HG02852 (cell line): ENCODE measurements around the gene CYSRT1.

Experiments
- ATAC-seq: cut with Tn5 transposase; IDR thresholded peaks from one replicate; pipeline ENCODE4 v1.9.1; 2021; ENCODE audit warnings: mild to moderate bottlenecking, moderate library complexity; ENCODE audit not compliant: unreplicated experiment

CYSRT1 gene, protein sequence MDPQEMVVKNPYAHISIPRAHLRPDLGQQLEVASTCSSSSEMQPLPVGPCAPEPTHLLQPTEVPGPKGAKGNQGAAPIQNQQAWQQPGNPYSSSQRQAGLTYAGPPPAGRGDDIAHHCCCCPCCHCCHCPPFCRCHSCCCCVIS

DNA sequence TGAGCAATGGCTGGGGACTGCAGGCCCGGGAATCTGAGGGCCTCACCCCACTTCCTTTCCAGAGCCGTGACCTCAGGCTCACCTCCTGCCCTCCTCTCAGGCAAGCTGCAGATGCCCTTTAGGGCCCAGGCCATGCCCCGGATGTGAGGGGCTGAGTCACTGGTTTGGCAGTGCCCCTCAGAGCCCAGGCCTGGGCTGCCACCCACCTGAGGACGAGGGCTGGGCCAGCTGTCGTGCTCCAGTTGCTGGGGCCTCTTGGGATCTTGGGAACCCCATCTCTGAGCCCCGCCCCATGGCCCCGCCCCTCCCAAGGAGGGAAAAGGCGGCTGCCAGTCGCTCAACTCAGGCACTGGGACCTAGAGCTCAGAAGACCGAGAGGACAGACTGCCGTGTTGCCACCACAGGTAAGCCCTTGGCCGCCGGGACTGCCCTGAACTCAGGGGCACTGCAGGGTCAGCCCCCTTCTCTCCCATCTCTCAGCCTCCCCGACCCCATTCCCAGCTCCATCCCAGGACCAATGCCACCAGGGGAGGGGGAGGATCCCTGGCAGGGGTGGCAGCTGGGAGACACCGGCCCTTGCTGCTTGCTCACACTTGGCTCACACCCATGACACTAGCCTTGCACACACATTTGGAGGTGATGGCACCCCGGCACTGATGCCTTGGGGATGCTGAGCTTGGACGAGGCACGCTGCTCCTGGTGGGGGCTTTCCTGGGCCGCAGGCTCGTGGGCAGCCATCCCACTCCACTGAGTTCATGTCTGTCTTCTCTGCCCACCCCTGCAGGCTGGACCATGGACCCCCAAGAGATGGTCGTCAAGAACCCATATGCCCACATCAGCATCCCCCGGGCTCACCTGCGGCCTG is at the start of gene CYSRT1:
CYSRT1 (plus strand) TSS at position 345 of the 865 bp plus-strand sequence; CDS start at position 793, 448 bp downstream.
- ATAC-seq: no peak

DNA sequence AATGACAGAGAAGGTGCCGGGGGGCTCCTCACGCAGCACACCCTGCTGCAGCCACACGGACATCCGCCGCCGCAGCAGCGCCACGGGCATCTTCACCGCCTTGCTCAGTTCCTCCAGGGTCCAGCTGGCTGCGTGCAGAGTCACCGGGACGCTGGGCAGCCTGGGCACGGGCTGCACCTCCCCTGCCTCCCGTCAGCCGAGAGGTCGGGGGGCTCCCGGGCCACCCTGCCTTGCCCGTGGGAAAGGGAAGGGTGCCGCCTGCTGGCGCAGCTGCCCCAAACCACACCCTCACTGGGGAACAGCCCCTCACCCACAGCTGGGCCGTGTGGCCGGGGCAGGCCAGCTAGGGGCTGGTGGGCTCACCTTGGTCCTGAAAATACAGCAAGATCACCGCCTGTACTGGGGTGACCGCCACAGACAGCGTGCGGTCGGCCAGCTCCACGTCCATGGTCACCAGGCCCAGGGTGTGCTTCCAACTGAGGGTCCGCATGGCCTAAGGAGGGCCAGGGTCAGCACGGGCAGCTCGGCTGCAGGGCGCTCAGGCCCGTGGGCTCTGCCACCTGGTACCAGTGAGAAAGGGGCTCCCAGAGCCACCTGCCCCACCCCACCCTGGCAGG is 49.5 kb upstream of the CYSRT1 start:
- ATAC-seq: no peak

DNA sequence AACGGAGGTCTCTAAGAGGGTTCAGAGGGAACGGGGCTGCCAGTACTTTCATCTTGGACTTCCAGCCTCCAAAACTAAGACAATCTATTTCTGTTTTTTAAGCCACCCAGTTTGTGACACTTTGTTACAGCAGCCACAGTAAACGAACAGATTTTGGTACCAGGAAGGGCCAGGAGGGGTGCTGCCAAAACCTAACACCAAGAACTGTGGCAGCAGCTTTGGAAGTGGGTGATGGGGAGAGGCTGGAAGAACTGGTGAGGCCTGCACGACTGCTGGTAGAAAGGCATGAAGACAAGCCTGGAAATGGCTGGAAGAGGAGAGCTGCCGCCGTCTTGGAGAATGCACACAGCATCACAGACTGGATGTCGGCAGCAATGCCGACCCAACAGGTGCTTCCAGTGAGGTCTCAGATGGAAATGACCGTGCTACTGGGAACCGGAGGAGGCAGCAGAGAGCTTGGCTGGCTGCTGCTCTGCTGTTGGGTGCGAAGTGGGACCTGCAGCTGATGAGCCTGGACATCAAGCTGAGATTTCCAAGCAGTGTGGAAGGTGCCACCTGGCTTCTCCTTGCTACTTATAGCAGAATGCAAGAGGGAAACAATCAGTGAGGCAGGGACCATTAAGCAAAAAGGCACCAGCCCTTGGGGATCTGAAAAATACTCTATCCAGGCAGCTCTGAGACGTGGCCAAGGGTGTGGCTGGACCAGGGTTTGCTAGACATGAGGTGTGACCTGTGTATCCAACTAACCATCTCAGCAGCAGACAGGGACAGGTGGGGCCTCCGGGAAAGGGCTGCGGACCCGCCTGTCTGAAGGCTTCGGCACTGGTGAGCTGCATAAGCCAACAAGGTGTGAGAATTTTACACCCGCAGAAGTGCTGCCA is 48.4 kb upstream of the CYSRT1 start:
- ATAC-seq: no peak

DNA sequence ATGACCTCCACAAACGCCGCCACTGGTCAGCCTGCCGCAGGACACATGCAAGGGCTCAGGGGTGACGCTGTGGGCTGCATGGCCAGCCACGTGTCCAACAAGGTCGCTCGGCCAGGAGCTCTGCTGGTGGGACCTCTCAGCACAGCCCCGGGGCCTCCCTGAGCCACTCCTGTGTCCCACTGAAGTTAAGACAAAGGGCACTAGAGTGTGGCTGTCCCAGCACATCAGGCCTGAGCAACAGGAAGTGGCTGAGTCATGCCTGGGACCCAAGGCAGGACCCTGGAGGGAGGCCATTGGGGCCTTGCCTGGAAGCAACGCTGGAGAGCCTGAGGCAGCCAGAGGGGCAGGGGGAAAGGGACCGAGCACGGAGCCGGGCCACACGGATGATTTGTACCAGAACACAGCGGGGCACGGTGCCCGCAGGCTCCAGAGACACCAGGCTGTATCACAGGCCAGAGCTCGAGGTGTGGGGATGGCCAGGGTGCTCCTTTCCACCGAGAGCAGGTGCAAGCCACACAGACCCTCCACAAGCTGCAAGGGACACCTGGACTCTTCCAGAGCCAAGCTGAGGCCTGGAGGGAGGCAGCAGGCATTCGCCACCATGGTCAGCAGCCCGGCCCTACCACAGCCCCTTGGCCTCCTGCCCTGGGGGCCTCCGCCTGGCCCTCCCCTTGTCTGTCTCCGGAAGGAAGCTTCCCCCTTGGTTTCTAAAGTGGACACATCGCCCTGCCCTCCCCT is 46.6 kb upstream of the CYSRT1 start:
- ATAC-seq: no peak

DNA sequence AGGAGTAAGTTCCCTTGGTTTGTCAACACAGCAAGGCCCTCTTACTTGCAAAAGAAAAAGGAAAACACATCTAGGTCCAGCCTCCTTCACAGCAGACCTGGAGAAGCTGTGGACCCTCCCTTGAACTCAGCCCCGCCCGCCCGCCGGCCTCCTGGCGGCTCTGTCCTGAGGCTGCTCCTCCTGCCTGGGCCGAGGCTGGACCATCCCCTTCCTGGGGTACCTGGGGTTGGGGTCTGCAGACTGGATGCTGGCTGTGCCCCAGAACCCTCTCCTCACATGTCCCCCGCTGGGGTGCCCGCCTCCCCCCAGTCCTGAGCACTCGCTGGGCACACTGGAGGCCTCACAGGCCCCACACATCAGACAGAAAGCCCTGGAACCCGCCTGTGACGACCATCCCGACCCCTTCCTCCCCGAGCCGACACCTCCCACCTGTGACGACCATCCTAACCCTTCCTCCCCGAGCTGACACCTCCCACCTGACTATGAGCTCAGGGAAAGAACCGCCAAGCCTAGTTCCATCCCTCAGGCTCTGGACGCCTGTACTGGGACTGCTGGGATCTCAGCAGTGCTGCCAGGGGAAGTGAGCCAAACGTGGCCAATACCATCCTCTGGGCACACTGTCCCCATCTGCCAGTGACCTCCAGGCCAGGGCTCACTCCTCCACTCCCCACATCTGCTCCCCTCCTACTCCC is 45.9 kb upstream of the CYSRT1 start:
- no peak for ATAC-seq

DNA sequence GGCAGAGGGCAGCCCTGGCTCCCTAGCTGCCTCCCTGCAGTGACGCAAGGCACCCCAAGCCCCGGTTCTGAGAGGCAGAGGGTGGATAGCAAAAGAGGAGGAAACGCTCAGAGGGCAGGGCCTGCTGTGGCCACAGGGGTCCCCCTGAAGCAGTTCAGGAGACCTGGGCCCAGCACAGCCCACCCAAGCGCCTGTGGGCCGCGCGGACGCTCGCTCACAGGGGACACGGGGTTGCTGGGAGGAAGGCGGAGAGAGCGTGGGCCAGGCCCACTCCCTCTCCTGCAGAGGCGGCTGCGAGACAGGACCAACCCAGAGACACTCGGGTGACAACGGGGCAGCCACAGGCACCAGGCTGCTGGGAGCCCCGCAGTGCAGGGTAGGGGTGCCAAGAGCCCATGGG is 45.2 kb upstream of the CYSRT1 start:
- no peak for ATAC-seq

DNA sequence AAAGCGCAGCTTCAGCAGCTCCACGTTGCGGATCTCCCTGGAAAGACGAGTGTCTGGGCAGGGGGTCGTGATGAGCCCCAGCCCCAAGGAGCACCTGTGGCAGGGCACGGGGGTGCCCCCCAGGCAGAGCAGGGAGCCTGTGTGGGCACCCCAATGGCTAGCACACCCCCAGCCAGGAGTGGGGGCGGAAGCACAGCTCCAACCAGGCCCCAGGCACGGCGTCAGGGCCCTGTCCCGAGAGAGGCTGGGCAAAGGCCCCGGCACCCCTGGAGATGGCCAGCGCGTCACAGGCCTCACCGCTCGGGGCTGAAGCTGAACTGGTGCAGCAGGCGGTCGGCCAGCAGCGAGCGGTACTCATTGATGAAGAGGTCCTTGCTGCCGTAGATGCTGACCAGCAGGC is 44.5 kb upstream of the CYSRT1 start:
- no peak for ATAC-seq

DNA sequence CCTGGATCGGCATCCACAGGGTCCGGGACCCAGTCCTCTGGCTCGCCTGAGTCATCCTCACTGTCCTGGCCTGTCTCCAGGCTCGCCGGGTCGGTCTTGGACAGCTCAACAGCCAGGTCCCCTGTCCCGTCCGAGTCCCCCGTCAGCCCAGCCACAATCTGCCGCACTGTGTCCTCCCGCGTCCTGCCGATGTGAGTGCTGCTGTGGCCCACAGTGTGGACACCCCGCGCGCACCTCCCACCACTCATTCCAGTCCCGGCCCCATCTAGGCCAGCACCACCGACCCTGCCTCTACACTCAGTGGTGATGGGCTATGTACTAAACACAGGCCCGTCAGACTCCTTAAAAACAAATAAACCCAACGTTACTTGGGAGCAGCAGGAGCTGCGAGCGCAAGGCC is 43.3 kb upstream of the CYSRT1 start:
- no peak for ATAC-seq

DNA sequence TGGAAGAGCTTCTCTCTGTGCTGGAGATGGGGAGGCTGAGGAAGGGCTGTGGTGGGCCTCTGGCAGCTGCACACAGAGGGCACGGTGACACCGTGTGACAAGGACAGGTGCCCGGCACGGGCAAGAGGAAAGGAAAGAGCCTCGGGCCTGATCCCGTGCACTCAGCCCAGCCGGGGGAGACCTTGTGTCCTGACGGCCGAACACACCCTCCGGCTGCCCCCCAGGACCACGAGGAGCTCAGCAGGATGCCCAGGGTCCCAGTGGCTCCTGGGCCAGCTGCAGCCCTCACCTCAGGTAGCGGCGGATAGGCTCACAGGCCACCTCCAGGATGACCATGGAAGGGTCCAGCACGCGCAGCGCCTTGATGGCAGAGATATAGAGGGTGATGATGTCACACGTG is 42.1 kb upstream of the CYSRT1 start:
- no peak for ATAC-seq

DNA sequence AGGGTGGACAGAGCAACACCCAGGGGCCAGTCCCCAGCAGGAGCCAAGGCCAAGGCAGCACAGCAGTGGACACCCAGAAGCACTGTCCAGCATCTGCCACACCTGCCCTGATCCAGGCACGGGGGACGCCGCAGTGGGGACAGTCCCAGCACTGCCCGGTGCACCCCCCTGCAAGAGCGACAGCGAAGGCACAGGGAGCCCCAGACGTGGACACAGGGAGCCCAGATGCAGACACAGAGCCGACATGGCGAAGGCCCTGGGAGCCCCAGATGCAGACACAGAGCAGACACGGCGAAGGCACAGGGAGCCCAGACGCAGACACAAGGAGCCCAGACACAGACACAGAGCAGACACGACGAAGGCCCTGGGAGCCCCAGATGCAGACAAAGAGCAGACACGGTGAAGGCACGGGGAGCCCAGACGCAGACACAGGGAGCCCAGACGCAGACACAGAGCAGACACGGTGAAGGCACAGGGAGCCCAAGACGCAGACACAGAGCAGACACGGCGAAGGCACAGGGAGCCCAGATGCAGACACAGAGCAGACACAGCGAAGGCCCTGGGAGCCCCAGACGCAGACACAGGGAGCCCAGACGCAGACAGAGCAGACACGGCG is 40.9 kb upstream of the CYSRT1 start:
- no peak for ATAC-seq

DNA sequence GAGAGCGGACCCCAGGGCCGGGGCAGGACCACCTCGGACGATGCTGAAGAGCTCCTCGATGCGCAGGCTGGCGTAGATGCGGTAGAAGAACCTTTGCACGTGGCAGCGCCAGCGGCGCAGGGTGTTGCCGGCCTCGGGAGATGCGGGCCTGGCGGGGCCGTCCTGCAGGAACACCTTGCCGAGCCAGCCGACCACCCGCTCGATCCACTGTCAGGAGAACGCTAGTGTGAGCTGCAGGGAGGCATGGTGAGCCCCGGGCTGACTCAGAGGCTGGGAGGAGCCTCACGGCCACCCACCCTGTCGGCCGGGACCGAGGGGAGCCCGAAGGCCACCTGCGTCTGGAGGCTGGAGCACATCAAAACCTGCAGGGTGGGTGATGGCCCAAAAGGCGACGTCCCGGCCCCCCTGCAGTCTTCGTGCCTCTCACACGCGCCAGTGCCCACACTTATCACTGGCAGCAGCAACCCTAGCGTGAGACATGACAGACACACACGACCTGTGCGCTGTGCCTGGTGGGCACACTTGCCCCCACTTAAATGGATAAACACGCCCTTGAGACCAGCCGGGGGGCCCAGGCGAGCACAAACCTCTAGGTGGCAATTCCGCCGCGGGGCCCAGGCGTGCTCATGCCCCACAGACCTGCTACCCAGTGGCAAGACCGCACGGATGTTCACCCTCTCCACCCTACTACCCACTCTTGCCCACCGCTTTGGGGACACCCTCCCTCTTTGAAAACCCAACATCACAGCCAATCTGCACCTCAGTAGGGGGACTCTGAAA is 39.9 kb upstream of the CYSRT1 start:
- ATAC-seq: no peak

DNA sequence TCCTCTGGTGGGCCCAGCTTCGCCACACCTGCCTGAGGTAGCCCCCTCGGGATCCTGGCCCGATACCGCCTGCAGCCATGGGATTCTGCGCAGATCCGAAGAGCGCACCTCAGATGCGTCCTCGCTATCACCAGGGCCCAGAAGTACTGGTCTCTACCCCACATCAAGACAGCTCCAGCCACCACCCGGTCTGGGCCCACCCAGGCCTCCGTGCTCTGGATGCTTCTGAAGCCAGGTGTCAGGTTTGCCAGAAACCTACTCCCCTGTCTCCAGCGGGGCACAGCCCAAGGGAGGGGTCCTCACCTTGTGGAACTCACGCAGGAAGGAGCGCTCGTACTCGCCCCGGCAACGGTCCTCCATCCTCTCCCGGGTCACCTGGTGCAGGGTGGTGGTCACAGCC is 39.1 kb upstream of the CYSRT1 start:
- ATAC-seq: no peak

DNA sequence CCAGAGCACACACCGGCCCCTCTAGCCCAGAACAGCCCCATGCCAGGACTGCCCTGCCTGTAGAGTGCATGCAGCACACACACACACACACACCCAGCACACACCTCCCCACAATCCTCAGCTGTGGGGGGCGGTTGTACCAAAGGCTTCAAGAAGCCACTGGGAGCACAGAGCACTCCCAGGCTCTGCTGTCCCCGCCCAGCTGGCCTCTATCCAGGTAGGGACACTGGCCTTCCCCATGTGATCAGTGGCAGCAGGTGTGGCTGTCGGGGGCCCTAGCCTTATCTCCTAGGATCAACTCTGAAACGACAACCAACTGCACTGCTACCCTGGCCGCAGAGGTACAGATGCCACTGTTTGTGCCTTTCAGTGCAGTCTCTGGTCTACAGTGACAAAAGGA is 38.6 kb upstream of the CYSRT1 start:
- no peak for ATAC-seq

DNA sequence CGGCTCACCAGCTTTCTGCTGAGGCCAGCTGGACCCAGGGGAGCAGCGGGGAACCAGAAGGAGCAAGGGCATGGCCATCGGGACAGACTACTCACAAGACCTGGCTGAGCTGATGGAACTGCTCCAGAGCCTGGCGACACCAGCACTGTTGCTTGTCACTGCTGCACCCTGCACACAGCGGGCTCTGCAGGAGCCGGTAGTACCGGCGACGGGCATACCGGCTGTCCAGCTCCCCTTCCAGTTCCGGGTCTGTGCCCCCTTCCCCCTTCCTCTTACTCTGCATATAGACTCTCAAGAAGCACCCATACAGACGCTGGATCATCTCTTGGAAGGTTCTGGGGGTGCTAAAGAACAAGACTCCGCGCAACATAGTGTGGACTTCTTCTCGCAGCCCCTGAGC is 37.6 kb upstream of the CYSRT1 start:
- no peak for ATAC-seq

DNA sequence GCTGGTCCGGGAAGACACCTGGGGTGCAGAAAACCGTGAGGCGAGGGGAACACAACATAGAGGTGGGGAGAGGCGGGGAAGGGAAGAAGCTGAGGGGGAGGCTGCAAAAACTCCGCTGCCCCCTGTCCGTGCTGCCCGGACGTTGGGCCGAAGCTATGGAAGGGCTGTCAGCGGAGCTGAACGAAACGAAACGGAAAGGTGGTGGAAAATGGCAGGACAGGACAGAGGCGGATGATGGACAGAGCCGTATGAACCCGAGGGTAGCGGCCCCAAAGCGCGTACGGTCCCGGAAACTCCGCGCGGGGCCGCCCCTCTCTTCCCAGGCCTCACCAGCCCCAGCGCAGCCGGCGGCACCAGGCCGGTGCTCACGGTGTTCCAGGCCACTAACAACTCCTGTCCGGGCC is 36.9 kb upstream of the CYSRT1 start:
- ATAC-seq: no peak

DNA sequence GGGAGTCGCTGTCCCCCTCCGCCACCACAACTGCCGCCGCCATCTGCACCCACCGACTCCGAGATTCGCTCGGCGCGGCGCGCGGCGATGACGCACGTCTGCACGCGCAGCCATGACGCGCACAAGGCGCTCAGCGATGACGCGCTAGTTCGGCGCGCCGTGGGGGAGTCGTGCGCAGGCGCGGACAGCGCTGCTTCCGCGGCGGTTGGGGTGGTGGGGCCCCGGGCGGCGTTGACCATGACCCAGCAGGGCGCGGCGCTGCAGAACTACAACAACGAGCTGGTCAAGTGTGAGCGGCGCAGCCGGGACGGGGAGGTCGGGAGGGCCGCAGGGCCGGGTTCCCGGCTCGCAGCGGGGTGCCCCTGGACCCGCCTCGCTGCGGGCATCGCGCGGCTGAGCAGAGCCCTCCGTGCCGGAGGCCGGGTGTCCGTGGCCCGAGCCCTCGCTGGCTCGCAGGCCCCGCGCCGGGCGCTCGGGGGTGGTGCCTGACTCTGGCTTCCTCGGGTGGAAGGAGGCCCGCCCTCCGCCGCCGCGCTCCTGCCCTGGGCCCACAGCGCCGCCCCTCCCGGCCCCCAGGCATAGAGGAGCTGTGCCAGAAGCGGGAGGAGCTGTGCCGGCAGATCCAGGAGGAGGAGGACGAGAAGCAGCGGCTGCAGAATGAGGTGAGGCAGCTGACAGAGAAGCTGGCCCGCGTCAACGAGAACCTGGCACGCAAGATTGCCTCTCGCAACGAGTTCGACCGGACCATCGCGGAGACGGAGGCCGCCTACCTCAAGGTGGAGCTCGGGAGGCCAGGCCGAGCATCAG is 36.3 kb upstream of the CYSRT1 start, which contains the start of the genes ANAPC2 and SSNA1:
ANAPC2 (minus strand) TSS at position 71 of the 807 bp plus-strand sequence; CDS start at position 43, 28 bp downstream.
SSNA1 (plus strand) TSS at position 187 of the 807 bp plus-strand sequence; CDS start at position 238, 51 bp downstream.
- ATAC-seq: peak; percentile 80
